Measurements from ENCODE around the gene FAM174B.

- TF ChIP-seq CTCF (IDR thresholded peaks at IDR 0.05; ENCODE audit: low read depth, low read length) (no peak), MYC (IDR thresholded peaks at IDR 0.05; ENCODE audit: low read depth, low read length) (no peak), POLR2A (IDR thresholded peaks at IDR 0.05; ENCODE audit: extremely low read depth, insufficient read length) (no peak), MAX (IDR thresholded peaks at IDR 0.05; ENCODE audit: low read depth, low read length) (no peak)
Measured at GRCh38 chr15:92638709-92639365, 16.7 kb downstream of the FAM174B start.

Measured in NB4 (cell line).